GM06990 (cell line): ENCODE results near the gene HEXB.

Source experiments
- DNase-seq: peaks from one replicate; pipeline ENCODE4 v3.0.0-alpha.2; 2011; ENCODE audit not compliant: insufficient read length; ENCODE audit errors: extremely low read depth
- H3K27me3 ChIP-seq: replicated peaks from 2 replicates; pipeline ENCODE4 v1.6.0; 2011; ENCODE audit warnings: low read length; ENCODE audit not compliant: control insufficient read depth, insufficient read depth
- H3K36me3 ChIP-seq: 2 replicates; pipeline ENCODE4 v1.5.1; 2011; ENCODE audit warnings: low read length; ENCODE audit not compliant: control insufficient read depth, insufficient read depth
- H3K4me3 ChIP-seq: replicated peaks from 2 replicates; pipeline ENCODE4 v1.5.1; 2011; ENCODE audit warnings: low read depth, mild to moderate bottlenecking, control low read depth, low read length
- CTCF ChIP-seq: IDR thresholded peaks from 2 replicates; pipeline ENCODE4 v1.5.1; 2011; ENCODE audit warnings: low read length, control low read depth, mild to moderate bottlenecking, inconsistent platforms; ENCODE audit not compliant: insufficient read depth, poor library complexity, severe bottlenecking

The HEXB gene

GRCh38 chr5:74767579-74767913 is 82.5 kb downstream of the HEXB start:
- Histone ChIP-seq H3K27me3 (no peaks in the 10 kb centered on the region), H3K36me3 (peaks cover 1% of the 10 kb centered on the region), H3K4me3 (peak overlapping the region; percentile 91)
- no peak for DNase-seq
- no peak for TF ChIP-seq CTCF
